Ascending aorta (tissue), 2 donors: ENCODE measurements around the gene HSPBP1. TPM values are rescaled to one million over a fixed set of nuclear protein-coding genes. Genes with fewer than 3 reads are reported as not detected.

Source experiments
- DNase-seq, 2 donors: peaks; one replicate each; pipeline ENCODE4 v3.0.0-alpha.2; 2019; ENCODE audit warnings: low spot score in 2 of 2
- H3K27ac ChIP-seq, 2 donors: fragments of 200-600 bp; sonication (generic); one replicate each; pipeline ENCODE4 v1.5.1; 2016 to 2017; ENCODE audit warnings: mild to moderate bottlenecking in 1 of 2
- H3K27me3 ChIP-seq: fragments of 200-600 bp; sonication (generic); one replicate; pipeline ENCODE4 v1.5.1; 2017
- H3K36me3 ChIP-seq, 2 donors: fragments of 200-600 bp; sonication (generic); one replicate each; pipeline ENCODE4 v1.5.1; 2016
- H3K4me1 ChIP-seq, 2 donors: fragments of 200-600 bp; sonication (generic); one replicate each; pipeline ENCODE4 v1.5.1; 2016 to 2017; ENCODE audit warnings: mild to moderate bottlenecking in 1 of 2
- H3K4me3 ChIP-seq, 2 donors: fragments of 200-600 bp; sonication (generic); one replicate each; pipeline ENCODE4 v1.5.1; 2016 to 2017; ENCODE audit warnings: mild to moderate bottlenecking in 1 of 2
- H3K9me3 ChIP-seq, 2 donors: fragments of 200-600 bp; sonication (generic); one replicate each; pipeline ENCODE4 v1.5.1; 2016
- CTCF ChIP-seq, 3 experiments: fragments of 200-600 bp in 2 of 3; fragments of 450-650 bp in 1 of 3; sonication (generic) in 2 of 3; IDR thresholded peaks; one replicate each; pipeline ENCODE4 v1.5.1; 2016 to 2019; ENCODE audit warnings: antibody characterized with exemption in 3 of 3, mild to moderate bottlenecking in 1 of 3, moderate library complexity in 1 of 3
- intact Hi-C: fragments of 100-400 bp; cut with DNase I; formaldehyde crosslinking; loops from one replicate; pipeline ENCODE4 v1.15.1; 2023
- total RNA-seq: library from RNA; depleted of rRNA; stranded (reverse); fragments of >200 nt; gene quantifications from one replicate; pipeline ENCODE4 v1.1.0, GENCODE V29; 2016

The HSPBP1 gene
- total RNA-seq, 1 donor from 2014 or later: 72.7 TPM

- Histone ChIP-seq H3K27me3 (no peaks in the 10 kb centered on the region), H3K4me3 (peak overlapping the region; percentile 85 to 87), H3K27ac (no peak overlapping the region), H3K36me3 (no peaks in the 10 kb centered on the region), H3K4me1 (peaks cover 8 to 24% of the 10 kb centered on the region in 2 donors), H3K9me3 (no peaks in the 10 kb centered on the region)
- no peak for TF ChIP-seq CTCF (IDR thresholded peaks at IDR 0.05)
- intact Hi-C loops: loop anchor here (10.0 kb wide), 1 partner anchor 792 kb away; the partner anchor contains the start of gene LENG9
- DNase-seq: no peak
These were observed 23.1 kb downstream of the HSPBP1 start for GRCh38 chr19:55256562-55257460.

GRCh38 chr19:55255618-55256423 lies 24.1 kb downstream of the HSPBP1 start:
- intact Hi-C loops: loop anchor here (10.0 kb wide), 1 partner anchor 791 kb away; the partner anchor contains the start of gene LENG9
- DNase-seq: no peak
- peak overlapping the region in 1 of 2 donors; percentile 24 for H3K4me3 ChIP-seq
- H3K27ac ChIP-seq: peak overlapping the region in 1 of 2 donors; percentile 26
- H3K9me3 ChIP-seq: no peaks in the 10 kb centered on the region
- peaks cover 8 to 24% of the 10 kb centered on the region in 2 donors for H3K4me1 ChIP-seq
- H3K27me3 ChIP-seq: no peaks in the 10 kb centered on the region
- no peaks in the 10 kb centered on the region for H3K36me3 ChIP-seq
- no peak for TF ChIP-seq CTCF (IDR thresholded peaks at IDR 0.05)

- Histone ChIP-seq H3K27me3 (no peaks in the 10 kb centered on the region), H3K4me1 (peaks cover 4 to 19% of the 10 kb centered on the region in 2 donors), H3K27ac (peak overlapping the region in 1 of 2 donors; percentile 26), H3K4me3 (peak overlapping the region; percentile 12 to 24), H3K9me3 (no peaks in the 10 kb centered on the region), H3K36me3 (no peaks in the 10 kb centered on the region)
- intact Hi-C loops: loop anchor here (10.0 kb wide), 1 partner anchor 790 kb away; the partner anchor contains the start of gene LENG9
- no peak for TF ChIP-seq CTCF (IDR thresholded peaks at IDR 0.05)
- DNase-seq: no peak
These were observed 25.3 kb downstream of the HSPBP1 start for GRCh38 chr19:55254625-55254977.

GRCh38 chr19:55253842-55254624 lies 25.9 kb downstream of the HSPBP1 start:
- no peaks in the 10 kb centered on the region for H3K27me3 ChIP-seq
- DNase-seq: no peak
- peaks cover 3 to 16% of the 10 kb centered on the region in 2 donors for H3K4me1 ChIP-seq
- intact Hi-C loops: loop anchor here (10.0 kb wide), 1 partner anchor 789 kb away; the partner anchor contains the start of gene LENG9
- H3K9me3 ChIP-seq: no peaks in the 10 kb centered on the region
- H3K36me3 ChIP-seq: no peaks in the 10 kb centered on the region
- peak overlapping the region; percentile 12 to 24 for H3K4me3 ChIP-seq
- no peak for TF ChIP-seq CTCF (IDR thresholded peaks at IDR 0.05)
- peak overlapping the region in 1 of 2 donors; percentile 26 for H3K27ac ChIP-seq
